ENCODE measurements around the gene TIAM2.
A peak's percentile ranks its signal among the peaks of the same experiment; 100 is the strongest.

Gene TIAM2

DNA sequence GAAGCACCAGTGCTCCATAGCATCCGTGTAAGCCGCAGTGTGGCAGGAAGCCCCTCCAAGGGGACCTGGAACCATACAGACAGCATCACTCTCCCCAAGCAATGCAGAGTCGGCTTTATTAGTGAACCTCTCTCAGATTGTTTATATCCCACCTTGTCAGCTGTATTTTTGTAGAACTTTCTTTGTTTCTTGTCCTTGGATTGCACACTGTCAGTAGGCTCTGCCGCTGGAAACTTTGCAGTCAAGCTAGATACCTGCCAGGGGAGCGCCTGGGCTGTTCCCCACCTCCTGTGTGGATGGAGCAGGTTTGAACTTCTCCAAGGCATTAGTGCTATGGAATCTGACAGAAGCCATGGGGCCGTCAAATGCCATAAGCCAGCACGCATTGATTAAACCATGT, 250.1 kb downstream of the TIAM2 start:
- DNase-seq = no peak

DNA sequence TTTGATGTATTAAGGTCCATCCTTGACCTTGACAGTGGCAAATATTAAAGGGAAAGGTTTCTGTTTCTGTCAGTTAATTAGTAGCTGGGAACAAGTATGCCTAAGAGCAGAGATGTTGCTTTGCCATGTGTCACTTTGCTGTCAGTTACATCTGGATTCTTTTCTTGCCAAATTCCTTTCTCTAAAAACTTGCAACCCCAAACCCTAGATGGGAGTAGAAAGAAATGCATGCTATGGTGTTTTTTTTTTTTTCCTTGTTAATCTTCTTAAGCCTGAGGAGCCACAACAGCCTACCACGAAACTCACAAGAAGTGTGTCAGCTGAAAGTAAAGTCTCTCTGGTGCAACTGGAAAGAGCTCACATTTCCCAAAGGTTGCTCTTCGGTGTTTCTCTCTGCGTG, 250.7 kb downstream of the TIAM2 start:
- DNase-seq = no peak

DNA sequence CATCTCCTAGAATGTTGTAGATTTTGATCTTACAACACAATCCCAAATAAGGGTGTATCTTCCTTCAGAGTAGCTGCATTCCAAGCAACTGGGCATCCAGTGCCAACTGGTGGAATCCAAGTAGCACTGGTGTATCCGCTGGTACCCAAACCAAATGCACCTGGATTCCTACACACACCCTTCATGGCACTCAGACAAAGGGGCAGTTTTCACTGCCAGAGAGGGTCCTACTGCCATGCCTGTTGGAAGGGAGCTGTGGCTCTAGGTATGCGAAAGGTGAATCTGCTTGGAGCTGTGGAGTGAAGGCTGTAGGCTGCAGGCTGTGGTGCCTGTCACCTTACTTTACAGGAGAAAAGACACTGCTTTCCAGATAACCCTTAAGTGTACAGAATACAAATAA, 251.7 kb downstream of the TIAM2 start:
- DNase-seq = no peak

- no peak for DNase-seq
These were observed 252.5 kb downstream of the TIAM2 start for GRCh38 chr6:155247618-155248007.

DNA sequence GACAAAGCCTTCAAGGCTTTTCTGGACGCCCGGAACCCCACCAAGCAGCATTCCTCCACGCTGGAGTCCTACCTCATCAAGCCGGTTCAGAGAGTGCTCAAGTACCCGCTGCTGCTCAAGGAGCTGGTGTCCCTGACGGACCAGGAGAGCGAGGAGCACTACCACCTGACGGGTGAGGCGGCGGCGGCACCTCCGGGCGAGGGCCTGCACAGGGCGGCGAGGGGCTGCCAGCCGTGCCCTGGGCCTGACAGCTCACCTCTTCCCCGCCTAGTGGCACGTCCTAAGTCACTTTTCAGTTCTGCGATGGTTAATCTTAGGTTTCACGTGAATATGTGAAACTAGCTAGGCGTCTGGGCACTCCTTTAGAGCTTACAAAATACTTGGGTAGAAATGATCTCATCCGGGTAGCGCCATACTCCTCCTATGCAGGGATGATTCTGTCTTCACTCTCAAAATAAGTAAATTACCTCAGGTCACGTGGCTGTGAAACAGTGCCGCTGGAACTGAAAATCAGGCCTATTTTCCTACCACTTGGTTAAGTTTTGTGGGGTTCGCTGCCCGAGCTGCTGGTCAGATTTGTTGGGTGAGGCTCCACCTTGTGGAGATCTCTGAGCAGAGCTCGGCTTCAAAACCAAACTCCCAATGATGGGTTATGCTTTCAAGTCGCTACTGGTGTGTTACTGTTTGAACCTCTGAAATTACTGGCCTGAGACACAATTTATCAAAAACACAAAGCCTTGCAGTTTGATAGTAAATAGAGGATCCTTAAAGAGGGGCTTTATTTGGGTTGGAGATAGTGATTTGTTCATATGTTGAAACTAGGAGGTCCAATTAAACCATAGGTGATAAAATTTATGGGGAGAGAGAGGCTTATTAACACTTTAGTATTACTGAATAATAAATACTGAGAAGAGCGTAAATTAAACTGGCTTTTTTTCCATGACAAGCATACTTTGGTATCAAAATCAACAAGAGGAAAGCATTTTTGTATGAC, 253.2 kb downstream of the TIAM2 start:
- DNase-seq = peak; percentile 73

GRCh38 chr6:155250701-155251381, 255.7 kb downstream of the TIAM2 start:
- DNase-seq = no peak

DNA sequence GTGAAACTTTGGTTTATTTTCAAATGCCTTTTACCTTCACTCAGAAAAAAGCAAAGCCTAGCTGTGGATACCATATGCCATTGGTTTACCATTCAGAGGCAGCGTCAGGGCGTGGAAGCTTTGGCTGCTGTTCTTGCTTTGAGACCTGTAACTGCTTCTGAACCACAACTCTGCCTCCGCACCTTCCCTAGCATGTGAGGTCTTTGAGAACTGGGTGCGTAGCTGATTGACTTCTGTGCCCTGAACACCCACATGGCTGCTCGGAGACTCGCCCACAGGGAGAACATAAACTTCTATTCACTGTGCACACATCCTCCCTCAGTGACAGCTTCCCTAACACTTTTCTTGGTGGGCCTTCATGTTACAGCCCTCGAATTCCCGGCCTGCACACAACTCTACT, 257.5 kb downstream of the TIAM2 start:
- no peak for DNase-seq

- no peak for DNase-seq
These were observed 258.2 kb downstream of the TIAM2 start for GRCh38 chr6:155253337-155253736.

DNA sequence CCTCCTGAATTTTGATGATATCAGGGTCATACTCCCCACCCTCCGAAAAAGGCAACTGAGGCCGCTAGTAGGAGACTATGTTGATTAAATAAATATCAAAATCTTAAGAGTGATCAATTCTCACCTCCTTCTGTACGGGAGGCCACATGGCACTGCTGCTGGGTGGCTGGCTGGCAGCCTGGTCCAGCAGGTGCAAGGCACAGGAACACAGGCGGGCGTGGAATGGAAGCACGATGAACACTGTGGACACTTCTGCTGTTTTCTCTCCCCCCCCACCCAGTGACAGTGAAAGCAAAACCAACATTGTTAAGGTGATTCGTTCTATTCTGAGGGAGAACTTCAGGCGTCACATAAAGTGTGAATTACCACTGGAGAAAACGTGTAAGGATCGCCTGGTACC, 259.0 kb downstream of the TIAM2 start:
- no peak for DNase-seq

DNA sequence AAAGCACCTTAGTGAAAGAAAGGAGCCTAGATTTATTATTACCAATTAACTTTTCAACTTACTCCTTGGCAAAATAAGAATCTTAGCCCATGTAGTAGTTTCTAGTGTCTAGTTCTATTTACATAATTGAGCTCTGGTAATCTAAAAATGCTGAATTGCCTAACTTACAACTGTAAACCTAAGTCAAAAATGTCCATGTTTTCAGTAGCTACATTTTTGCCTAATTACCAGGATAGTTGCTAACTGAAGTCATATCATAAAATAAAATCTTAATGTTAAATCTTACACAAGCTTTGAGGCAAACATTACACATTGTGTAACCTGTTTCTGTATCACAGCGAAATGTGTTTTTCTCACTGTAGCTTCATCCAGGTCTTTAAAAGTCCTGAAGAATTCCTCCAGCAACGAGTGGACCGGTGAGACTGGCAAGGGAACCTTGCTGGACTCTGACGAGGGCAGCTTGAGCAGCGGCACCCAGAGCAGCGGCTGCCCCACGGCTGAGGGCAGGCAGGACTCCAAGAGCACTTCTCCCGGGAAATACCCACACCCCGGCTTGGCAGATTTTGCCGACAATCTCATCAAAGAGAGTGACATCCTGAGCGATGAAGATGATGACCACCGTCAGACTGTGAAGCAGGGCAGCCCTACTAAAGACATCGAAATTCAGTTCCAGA, 261.1 kb downstream of the TIAM2 start:
- DNase-seq = no peak

- DNase-seq = no peak
These were observed 262.7 kb downstream of the TIAM2 start for GRCh38 chr6:155257796-155258195.

GRCh38 chr6:155259204-155259603, 264.1 kb downstream of the TIAM2 start:
- DNase-seq = no peak

DNA sequence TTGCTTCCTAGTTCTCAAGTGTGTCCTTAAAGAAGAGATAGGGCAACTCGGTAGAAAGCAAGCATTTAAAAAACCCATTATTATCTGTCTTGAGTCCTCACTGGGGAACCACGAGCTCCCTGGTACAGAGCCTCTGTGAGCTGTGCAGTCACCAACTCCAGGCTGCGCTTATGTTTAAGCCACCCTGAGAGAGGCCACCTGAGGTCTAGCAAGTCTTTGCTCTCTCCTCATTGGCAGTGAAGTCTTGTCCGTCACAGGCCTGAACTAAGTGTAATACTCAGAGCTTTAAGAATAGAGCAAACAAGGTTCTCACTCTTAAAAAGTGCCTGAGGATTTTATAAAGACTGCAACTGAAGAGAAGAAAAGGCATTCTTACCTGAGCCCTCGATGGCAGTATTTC, 264.8 kb downstream of the TIAM2 start:
- DNase-seq = no peak

- DNase-seq = no peak
These were observed 265.6 kb downstream of the TIAM2 start for GRCh38 chr6:155260686-155261085.

DNA sequence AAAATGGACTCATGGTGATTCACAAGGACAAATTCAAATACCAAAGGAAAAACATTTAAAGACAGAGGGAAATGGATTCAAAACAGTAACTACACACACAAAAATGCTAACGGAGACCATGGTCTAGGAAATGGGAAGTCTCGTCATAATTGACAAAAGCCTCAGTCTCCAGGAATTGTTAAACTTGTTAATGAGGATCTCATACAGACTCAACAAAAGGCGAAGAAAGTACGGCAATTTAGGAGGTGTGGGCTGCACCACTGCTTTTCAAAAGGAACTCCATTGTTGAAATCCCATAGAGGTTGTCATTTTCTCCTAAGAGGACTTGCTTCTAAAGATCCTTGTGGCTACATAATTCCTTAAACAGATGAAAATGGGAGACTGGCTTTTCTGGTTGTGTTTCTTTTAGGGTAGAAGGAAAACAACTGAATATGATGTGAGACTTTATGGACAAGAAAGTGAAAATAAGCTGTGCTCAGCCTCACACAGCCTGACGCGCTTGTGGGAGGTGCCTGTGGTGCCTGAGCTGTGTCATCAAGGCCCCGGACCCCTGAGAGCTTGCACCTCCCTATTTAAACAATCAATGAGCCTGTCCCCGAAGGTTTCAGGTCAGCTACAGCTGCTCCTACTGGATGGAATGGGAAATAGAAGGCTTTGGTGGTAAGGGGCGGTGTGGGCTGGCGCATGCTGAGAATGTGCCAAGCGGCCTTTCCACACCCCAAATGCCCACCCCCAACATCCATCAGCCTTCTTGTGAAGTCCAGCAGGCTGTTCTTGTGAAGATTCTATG, 266.2 kb downstream of the TIAM2 start:
- no peak for DNase-seq

- no peak for DNase-seq
These were observed 267.5 kb downstream of the TIAM2 start for GRCh38 chr6:155262655-155263054.

GRCh38 chr6:155263373-155264063, 268.4 kb downstream of the TIAM2 start, which contains the start of gene CLDN20:
Gene CLDN20 (plus strand): TSS chr6:155264013. CDS start chr6:155275720, 11,707 bp downstream.
- DNase-seq = no peak

- no peak for DNase-seq
These were observed 269.7 kb downstream of the TIAM2 start for GRCh38 chr6:155264693-155265320.

DNA sequence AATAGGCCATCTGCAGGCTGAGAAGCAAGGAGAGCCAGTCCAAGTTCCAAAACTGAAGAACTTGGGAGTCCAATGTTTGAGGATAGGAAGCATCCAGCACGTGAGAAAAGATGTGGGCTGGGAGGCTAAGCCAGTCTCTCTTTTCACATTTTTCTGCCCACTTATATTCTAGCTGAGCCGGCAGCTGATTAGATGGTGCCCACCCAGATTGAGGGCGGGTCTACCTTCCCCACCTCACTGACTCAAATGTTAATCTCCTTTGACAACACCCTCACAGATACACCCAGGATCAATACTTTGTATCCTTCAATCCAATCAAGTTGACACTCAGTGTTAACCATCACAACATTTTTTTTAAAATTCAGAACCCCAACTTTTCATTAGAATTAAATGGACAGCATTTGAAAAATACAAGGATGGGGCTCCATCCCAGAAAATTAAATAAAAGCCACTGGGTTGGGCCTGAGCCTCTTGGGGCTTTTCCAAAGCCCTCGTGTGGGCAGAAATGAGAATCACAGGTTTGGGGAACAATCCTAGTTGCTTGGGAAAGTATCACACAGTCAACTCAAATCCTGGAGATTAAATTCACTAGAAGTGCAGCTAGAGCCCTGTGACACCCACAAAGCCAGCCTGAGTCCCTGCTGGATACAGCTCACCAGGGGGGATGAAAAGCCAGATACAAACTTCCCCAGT, 270.9 kb downstream of the TIAM2 start:
- DNase-seq = no peak

GRCh38 chr6:155267411-155267810, 272.3 kb downstream of the TIAM2 start:
- DNase-seq = no peak
